MM.1S (cell line): Measurements from ENCODE around the gene LIPN.

Experiments
- EZH2 ChIP-seq: fragments of 300-600 bp; sonication (generic); optimal IDR thresholded peaks from 2 replicates; pipeline ENCODE3; 2017; ENCODE audit warnings: low read depth, mild to moderate bottlenecking, antibody characterized with exemption, low read length, mixed read lengths
- EZH2phosphoT487 ChIP-seq: fragments of 300-600 bp; sonication (generic); IDR thresholded peaks from 2 replicates; pipeline ENCODE4 v1.6.1; 2018; ENCODE audit warnings: antibody characterized with exemption, low read length
- TF ChIP-seq, protein P1 (sequence below): fragments of 300-600 bp; sonication (generic); IDR thresholded peaks from 2 replicates; pipeline ENCODE4 v1.5.1; 2016; ENCODE audit warnings: antibody characterized with exemption, low read length, mixed read lengths

DNA sequence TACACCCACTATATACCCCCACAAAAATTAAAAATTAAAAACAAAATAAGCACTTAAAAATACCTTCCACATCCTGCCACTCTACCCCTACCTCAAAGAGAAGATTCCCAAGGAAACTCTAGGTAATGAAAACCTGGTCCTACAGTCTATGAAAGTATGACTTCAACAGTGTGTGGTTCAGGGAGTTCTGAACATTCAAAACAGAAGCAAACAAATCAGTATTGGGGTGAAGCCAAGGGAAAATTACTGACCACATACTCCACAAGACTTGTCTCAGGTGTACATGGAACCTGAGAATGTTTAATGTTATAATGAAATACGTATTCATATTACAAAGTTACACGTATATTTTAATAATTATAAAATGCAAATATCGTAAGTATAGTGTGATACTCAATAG is 22.4 kb downstream of the LIPN start:
- TF ChIP-seq, protein P1, sequence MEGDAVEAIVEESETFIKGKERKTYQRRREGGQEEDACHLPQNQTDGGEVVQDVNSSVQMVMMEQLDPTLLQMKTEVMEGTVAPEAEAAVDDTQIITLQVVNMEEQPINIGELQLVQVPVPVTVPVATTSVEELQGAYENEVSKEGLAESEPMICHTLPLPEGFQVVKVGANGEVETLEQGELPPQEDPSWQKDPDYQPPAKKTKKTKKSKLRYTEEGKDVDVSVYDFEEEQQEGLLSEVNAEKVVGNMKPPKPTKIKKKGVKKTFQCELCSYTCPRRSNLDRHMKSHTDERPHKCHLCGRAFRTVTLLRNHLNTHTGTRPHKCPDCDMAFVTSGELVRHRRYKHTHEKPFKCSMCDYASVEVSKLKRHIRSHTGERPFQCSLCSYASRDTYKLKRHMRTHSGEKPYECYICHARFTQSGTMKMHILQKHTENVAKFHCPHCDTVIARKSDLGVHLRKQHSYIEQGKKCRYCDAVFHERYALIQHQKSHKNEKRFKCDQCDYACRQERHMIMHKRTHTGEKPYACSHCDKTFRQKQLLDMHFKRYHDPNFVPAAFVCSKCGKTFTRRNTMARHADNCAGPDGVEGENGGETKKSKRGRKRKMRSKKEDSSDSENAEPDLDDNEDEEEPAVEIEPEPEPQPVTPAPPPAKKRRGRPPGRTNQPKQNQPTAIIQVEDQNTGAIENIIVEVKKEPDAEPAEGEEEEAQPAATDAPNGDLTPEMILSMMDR, result no peak
- TF ChIP-seq EZH2 (no peak), EZH2phosphoT487 (no peak)
